GM12891 (cell line): ENCODE results near the gene SPHKAP.

ENCODE experiments used
- PAX5 ChIP-seq: IDR thresholded peaks from 2 replicates; pipeline ENCODE4 v1.6.1; 2011; ENCODE audit warnings: low read length, moderate library complexity, mild to moderate bottlenecking; ENCODE audit not compliant: insufficient read depth, severe bottlenecking
- POLR2A ChIP-seq: IDR thresholded peaks from 2 replicates; pipeline ENCODE4 v1.6.1; 2011; ENCODE audit warnings: low read depth, low read length, control low read depth
- POLR2AphosphoS5 ChIP-seq: IDR thresholded peaks from 2 replicates; pipeline ENCODE4 v1.6.1; 2011; ENCODE audit warnings: low read depth, low read length, control low read depth
- TAF1 ChIP-seq: IDR thresholded peaks from 2 replicates; pipeline ENCODE4 v1.6.1; 2011; ENCODE audit warnings: low read depth, low read length, control low read depth

- TF ChIP-seq TAF1 (no peak), POLR2A (no peak), PAX5 (no peak), POLR2AphosphoS5 (no peak)
Observed at GRCh38 chr2:228092056-228092455, 89.4 kb downstream of the SPHKAP start.
